Activated CD4-positive, alpha-beta T cell treated with anti-CD3 and anti-CD28 coated beads, Interleukin-2, amount 50 U/mL, for 48 hours (primary cell): ENCODE measurements around the gene YPEL3.
"Not testable (repeated sequence)": the region's sequence is repeated elsewhere in the genome, so short reads cannot be mapped to it uniquely, and the experiment has no call there.

Source experiments
- DNase-seq, 2 experiments: peaks; one replicate each; pipeline ENCODE4 v3.0.0-alpha.2; 2020

YPEL3 gene

DNA sequence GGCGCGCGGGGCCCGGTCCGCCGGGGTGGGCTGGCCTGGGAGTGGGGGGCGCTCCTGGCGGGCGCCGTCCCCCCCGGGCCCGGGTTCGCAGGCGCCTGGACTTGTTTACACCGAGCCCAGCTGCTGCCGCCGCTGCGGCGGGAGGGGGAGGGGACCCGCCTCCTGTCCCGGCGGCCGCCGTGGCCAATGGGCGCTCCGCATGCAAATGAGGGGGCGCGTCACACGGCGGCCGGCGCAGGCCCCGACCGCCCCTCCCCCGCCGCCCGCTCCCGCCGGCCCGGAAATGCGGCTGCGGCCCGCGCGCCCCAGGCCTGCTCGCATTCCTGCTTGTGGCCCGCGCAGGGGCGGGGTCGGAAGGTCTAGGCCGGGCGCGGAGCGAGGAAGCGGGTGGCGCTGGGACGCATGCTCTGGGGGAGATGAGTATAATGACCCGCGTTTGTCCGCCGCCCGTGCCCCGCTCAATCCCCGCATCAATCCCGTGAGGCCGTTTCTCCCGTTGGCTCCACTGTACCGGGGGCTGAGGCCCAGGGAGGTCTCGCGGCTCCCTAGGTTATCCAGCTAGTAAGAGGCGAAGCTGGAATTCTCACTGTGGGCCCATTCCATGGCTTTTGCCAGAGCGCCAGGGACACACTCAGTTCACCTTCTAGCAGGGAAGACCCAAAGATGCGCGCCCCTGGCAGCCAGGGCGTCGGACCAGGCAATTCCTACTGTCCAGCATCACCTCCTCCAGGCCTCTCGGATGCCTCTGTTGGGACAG lies at the start of gene YPEL3:
YPEL3 (minus strand) TSS at position 109 of the 757 bp plus-strand sequence. CDS start 731 bp downstream, outside the sequence.
- DNase-seq: peak; percentile 86 to 87

- no peak for DNase-seq
Observed at GRCh38 chr16:30145657-30146056, 49.6 kb upstream of the YPEL3 start.

DNA sequence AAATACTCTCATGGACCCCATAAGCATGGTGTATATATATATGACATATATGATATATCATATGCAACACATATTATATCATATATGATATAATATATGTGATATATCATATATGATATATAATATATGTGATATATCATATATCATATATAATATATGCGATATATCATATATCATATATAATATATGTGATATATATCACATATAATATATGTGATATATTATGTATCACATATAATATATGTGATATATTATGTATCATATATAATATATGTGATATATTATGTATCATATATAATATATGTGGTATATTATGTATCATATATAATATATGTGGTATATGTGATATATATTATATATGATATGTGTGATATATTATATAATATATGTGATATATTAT lies 48.9 kb upstream of the YPEL3 start:
- no peak for DNase-seq

- no peak for DNase-seq
Observed at GRCh38 chr16:30144017-30144416, 48.0 kb upstream of the YPEL3 start.

GRCh38 chr16:30143347-30143702 lies 47.3 kb upstream of the YPEL3 start:
- no peak for DNase-seq

GRCh38 chr16:30142672-30143346 lies 46.8 kb upstream of the YPEL3 start:
- DNase-seq: no peak

GRCh38 chr16:30141750-30142149 lies 45.7 kb upstream of the YPEL3 start:
- no peak for DNase-seq

DNA sequence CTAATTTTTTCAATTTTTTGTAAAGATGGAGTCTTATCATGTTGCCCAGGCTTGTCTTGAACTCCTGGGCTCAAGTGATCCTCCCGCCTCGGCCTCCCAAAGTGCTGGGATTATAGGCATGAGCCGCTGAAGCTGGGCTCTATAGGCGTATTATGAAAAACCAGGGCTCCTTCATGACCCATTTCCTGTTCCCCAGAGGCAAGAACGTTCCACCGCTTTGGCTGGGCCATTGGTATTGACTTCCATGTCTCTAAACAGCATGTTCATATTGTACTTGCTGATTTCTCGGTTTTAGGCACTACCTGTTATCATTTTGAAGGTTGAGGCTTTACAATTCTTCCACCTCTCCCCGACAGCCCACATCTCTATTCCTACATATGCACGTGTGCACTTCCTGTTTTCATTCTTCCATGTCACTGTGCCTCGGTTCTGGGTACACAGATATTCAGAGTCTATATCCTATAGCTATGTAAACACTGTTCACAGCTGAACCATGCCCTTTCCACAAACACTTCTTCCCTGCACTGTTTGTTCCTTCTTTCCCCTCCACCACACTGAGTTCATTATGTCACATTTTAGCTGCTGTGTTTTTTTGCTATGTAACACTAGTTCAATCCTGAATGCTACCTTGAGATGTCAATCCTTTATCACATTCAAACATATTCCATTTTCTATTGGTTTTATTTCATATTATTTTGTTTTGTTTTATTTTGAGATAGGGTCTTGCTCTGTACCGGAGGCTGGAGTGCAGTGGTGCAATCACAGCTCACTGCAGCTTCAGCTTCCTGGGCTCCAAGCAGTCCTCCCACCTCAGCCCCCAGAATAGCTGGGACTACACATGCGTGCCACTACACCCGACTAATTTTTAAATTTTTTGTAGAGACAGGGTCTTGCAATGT lies 43.8 kb upstream of the YPEL3 start:
- DNase-seq: no peak

DNA sequence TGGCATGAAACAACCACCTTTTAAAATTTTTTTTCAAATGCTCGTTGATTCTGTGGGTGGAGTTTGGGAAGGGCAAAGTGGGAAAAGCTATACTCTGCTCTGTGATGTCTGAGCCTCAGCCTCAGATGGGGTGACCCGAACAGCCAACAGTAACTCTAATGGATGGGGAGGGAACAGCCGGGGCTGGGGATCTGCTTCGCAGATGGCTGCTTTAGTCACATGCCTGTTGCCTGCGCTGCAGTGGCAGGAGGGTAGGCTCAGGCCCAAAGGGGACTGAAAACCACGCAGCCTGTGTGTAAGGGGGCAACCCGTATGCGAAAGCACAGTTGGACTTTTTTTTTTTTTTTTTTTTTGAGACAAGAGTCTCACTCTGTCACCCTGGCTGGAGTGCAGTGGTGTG lies 41.9 kb upstream of the YPEL3 start:
- no peak for DNase-seq

GRCh38 chr16:30136971-30137605 lies 41.1 kb upstream of the YPEL3 start:
- DNase-seq: no peak

GRCh38 chr16:30132591-30132990 lies 36.6 kb upstream of the YPEL3 start:
- DNase-seq: no peak

DNA sequence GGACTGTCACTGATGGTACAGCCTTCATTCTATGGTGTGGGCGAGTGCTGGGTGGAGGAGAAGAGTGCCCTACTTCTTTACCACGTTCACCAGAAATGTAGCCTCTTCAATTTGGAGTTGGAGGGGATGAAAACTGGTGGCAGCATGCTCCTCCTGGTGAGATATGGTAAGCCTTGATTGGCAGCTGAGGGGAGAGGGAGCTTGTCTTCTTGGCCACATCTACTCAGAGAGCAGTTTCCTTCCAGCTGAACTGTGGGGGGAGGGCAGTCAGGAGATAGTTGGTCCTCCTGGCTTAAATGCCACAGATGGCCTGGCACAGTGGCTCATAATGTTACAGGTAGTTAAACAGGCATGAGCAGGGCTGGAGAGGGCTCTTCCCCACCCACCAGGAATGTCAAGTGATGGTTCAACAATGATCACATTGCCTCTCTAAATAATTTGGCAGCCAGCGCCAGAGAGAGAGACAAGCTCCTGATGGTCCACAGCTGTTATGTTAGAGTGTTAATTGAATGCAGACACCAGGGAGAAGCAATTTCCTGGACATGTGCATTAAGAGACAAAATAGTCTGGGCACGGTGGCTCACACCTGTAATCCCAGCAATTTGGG lies 36.0 kb upstream of the YPEL3 start:
- DNase-seq: no peak

DNA sequence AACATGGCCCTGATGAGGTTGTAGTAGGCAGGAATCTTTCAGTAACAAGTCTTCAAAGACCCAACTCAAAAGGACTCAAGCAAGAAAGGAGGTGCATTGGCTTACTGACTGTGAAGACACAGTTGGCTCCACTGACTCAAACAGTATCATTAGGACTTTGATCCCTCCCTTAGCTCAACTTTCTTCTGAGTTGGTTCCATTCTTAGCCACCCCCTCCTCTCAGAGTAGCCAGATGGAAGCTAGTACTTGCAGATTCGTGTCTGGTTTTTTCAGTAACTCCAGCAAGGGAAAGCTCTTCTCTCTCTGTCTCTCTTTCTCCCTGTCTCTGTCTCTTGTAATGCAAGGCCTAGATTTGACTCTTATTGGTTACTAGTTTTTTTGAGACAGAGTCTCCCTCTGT lies 32.0 kb upstream of the YPEL3 start:
- no peak for DNase-seq

GRCh38 chr16:30125690-30126089 lies 29.7 kb upstream of the YPEL3 start:
- not testable (repeated sequence) for DNase-seq

DNA sequence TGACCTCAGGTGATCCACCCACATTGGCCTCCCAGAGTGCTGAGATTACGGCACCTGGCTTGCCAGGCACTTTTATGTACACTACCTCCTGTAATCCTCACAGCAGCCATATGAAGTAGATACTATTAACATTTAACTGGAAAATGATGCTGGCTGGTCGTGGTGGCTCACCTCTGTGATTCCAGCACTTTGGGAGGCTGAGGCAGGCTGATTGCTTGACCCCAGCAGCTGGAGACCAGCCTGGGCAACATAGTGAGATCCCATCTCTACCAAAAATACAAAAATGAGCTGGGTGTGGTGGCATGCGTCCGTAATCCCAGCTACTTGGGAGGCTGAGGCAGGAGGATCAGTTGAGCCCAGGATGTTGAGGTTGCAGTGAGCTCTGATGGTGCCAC lies 29.0 kb upstream of the YPEL3 start:
- no peak for DNase-seq

DNA sequence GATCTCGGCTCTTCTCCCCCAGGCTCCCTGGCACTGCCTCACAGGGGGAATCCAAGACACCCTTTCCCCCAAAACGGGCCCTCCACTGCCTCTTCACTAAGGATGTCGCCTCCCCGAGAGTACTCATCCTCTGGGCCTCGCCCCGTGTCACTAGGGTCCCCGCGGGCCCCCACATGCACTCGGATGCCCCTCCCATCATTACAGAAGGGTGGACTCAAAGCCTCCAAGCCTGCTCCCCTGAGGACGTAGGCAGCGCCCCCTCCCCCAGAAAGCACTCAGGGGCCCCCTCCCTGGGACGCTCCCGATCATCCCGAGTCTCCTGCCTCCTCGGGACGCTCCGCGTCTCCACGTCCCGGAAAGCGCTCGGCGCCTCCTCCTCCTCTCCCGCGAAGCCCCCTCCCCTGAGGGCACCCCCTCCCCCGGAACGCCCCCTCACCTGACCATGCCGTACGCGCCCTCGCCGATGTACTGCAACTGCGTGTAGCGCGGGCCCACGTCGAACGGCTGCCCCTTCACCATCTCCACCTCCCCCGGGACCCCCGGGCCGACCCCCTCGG lies 26.7 kb upstream of the YPEL3 start:
- DNase-seq: peak in 1 of 2 experiments; percentile 21

DNA sequence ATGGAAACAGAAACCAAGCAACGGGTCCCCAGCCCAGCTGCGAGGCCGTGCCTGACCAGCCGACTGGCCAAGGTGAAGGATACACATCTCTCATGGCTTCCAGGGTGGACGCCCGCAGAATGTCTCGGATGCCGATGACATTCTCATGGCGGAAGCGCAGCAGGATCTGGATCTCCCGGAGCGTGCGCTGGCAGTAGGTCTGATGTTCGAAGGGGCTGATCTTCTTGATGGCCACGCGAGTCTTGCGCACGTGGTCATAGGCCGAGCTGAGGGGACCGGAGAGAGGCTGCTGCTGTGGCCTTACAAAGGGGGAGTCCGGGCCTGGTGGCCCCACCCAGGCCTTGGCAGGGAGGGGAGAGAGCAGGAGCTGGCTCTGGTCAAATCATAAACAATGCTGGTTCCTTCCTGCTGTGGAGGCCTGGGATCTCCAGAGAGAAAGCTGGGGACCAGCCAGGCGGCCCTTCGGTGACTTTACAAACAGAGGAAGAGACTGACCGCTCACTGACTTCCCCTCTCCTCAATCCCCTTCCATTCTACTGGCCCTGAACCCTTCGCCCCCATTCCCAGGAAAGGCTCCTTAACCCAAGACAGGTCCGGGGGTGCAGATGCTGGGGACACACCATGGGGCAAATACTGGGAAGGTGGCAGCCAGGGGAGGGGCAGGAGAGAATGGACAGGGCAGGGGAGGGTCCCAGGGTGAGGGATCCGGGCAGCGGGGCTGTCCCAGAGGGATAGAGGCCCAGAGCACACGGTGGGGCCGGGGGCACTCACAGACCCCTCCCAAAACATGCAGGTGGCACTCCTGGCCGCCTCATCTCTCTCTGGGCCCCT lies 25.9 kb upstream of the YPEL3 start:
- DNase-seq: no peak

- no peak for DNase-seq
Observed at GRCh38 chr16:30120340-30121105, 24.5 kb upstream of the YPEL3 start.

- DNase-seq: no peak
Observed at GRCh38 chr16:30119428-30119827, 23.4 kb upstream of the YPEL3 start.

GRCh38 chr16:30117768-30118167 lies 21.8 kb upstream of the YPEL3 start:
- no peak for DNase-seq
